Naive B cell (primary cell): Measurements from ENCODE around the gene PCED1A. TPM values are rescaled to one million over a fixed set of nuclear protein-coding genes. Genes with fewer than 3 reads are reported as not detected.

Experiments
- ATAC-seq, 2 donors: fragments of 150-1000 bp; cut with Tn5 transposase; 2 replicates each; pipeline ENCODE4 v1.10.0; 2021; ENCODE audit warnings: low read depth in 2 of 2, mild to moderate bottlenecking in 2 of 2, moderate library complexity in 2 of 2
- DNase-seq: peaks from one replicate; pipeline ENCODE4 v3.0.0; 2022
- H3K27ac Mint-ChIP-seq, 6 donors: one replicate each; pipeline ENCODE4 v1.8.0; 2020 to 2022; ENCODE audit warnings: mild to moderate bottlenecking in 6 of 6, mixed read lengths in 6 of 6, moderate library complexity in 5 of 6, inconsistent platforms in 2 of 6
- H3K27me3 Mint-ChIP-seq, 3 donors: one replicate each; pipeline ENCODE4 v1.8.0; 2021 to 2022; ENCODE audit warnings: mixed read lengths in 3 of 3, mild to moderate bottlenecking in 1 of 3
- H3K36me3 Mint-ChIP-seq, 2 donors: one replicate each; pipeline ENCODE4 v1.8.0; 2020 to 2022; ENCODE audit warnings: mixed read lengths in 2 of 2, inconsistent platforms in 1 of 2, mild to moderate bottlenecking in 1 of 2
- H3K4me1 Mint-ChIP-seq, 3 donors: one replicate each; pipeline ENCODE4 v1.8.0; 2020 to 2022; ENCODE audit warnings: mixed read lengths in 3 of 3, inconsistent platforms in 1 of 3, mild to moderate bottlenecking in 1 of 3, moderate library complexity in 1 of 3
- H3K4me3 Mint-ChIP-seq, 8 donors: one replicate each; pipeline ENCODE4 v1.8.0; 2020 to 2022; ENCODE audit warnings: mild to moderate bottlenecking in 8 of 8, mixed read lengths in 8 of 8, moderate library complexity in 8 of 8, inconsistent platforms in 2 of 8
- H3K9me3 Mint-ChIP-seq, 7 donors: one replicate each; pipeline ENCODE4 v1.8.0; 2020 to 2022; ENCODE audit warnings: mixed read lengths in 7 of 7, mild to moderate bottlenecking in 5 of 7, inconsistent platforms in 2 of 7, moderate library complexity in 1 of 7
- polyA plus RNA-seq, 6 donors: library from polyadenylated mRNA; unstranded; fragments of 300-500 nt; fragmentation: Illumina TruSeq; gene quantifications; one replicate each; pipeline ENCODE4 v1.2.3, GENCODE V29; 2021; ENCODE audit warnings: low read depth in 6 of 6

PCED1A gene
- 10 to 100 TPM; 16.6 to 38.4 (median 22.5) TPM for polyA plus RNA-seq

GRCh38 chr20:2840138-2840966 lies at the start of gene PCED1A, which contains the start of gene VPS16:
Gene PCED1A (minus strand): TSS chr20:2840655. CDS start chr20:2839912, 743 bp downstream.
Gene VPS16 (plus strand): TSS chr20:2840745. CDS start chr20:2840775, 30 bp downstream.
- peaks cover 0 to 8% of the 10 kb centered on the region in 2 donors for H3K36me3 Mint-ChIP-seq
- DNase-seq (peak; percentile 88), ATAC-seq (peak; percentile 98)
- H3K27ac Mint-ChIP-seq, result peak within 1 kb of the TSS; percentile 83 to 96 (median 94)
- H3K9me3 Mint-ChIP-seq, result no peaks in the 10 kb centered on the region
- H3K4me1 Mint-ChIP-seq, result peaks cover 37 to 48% (median 38%) of the 10 kb centered on the region in 3 donors
- H3K27me3 Mint-ChIP-seq, result no peaks in the 10 kb centered on the region
- peak within 1 kb of the TSS; percentile 79 to 94 (median 88) for H3K4me3 Mint-ChIP-seq

- peaks cover 0 to 9% of the 10 kb centered on the region in 2 donors for H3K36me3 Mint-ChIP-seq
- ATAC-seq (no peak), DNase-seq (no peak)
- peaks cover 43 to 55% (median 54%) of the 10 kb centered on the region in 3 donors for H3K4me1 Mint-ChIP-seq
- no peaks in the 10 kb centered on the region for H3K27me3 Mint-ChIP-seq
- H3K9me3 Mint-ChIP-seq, result peaks cover 0 to 4% (median 0%) of the 10 kb centered on the region in 7 donors
- no peak overlapping the region for H3K4me3 Mint-ChIP-seq
- H3K27ac Mint-ChIP-seq, result no peak overlapping the region
Measured at GRCh38 chr20:2889797-2890196, 49.3 kb upstream of the PCED1A start.

- Mint-ChIP-seq H3K9me3 (peaks cover 0 to under 1% (median 0%) of the 10 kb centered on the region in 7 donors), H3K27me3 (no peaks in the 10 kb centered on the region), H3K4me1 (peaks cover 45 to 60% (median 59%) of the 10 kb centered on the region in 3 donors), H3K27ac (peak overlapping the region in 1 of 6 donors; percentile 14), H3K36me3 (peaks cover 0 to 9% of the 10 kb centered on the region in 2 donors), H3K4me3 (no peak overlapping the region)
- no peak for DNase-seq
- no peak for ATAC-seq
Measured at GRCh38 chr20:2889209-2889608, 48.8 kb upstream of the PCED1A start.

GRCh38 chr20:2888224-2888955 lies 47.9 kb upstream of the PCED1A start:
- H3K27me3 Mint-ChIP-seq, result no peaks in the 10 kb centered on the region
- no peak for DNase-seq
- peak overlapping the region in 3 of 6 donors; percentile 41 to 64 (median 61) for H3K27ac Mint-ChIP-seq
- peak overlapping the region in 1 of 8 donors; percentile 78 for H3K4me3 Mint-ChIP-seq
- H3K4me1 Mint-ChIP-seq, result peaks cover 49 to 67% (median 64%) of the 10 kb centered on the region in 3 donors
- H3K36me3 Mint-ChIP-seq, result peaks cover 0 to 16% of the 10 kb centered on the region in 2 donors
- H3K9me3 Mint-ChIP-seq, result no peaks in the 10 kb centered on the region
- no peak for ATAC-seq

- Mint-ChIP-seq H3K4me1 (peaks cover 49 to 69% (median 67%) of the 10 kb centered on the region in 3 donors), H3K27me3 (no peaks in the 10 kb centered on the region), H3K27ac (peak overlapping the region in 4 of 6 donors; percentile 14 to 65 (median 40)), H3K4me3 (peak overlapping the region in 1 of 8 donors; percentile 78), H3K36me3 (peaks cover 0 to 16% of the 10 kb centered on the region in 2 donors), H3K9me3 (no peaks in the 10 kb centered on the region)
- no peak for ATAC-seq
- DNase-seq, result no peak
Measured at GRCh38 chr20:2887715-2888114, 47.3 kb upstream of the PCED1A start.

GRCh38 chr20:2883726-2884637 lies 43.5 kb upstream of the PCED1A start:
- Mint-ChIP-seq H3K9me3 (no peaks in the 10 kb centered on the region), H3K4me3 (no peak overlapping the region), H3K36me3 (peaks cover 0 to 7% of the 10 kb centered on the region in 2 donors), H3K27ac (peak overlapping the region in 2 of 6 donors; percentile 39 to 77), H3K4me1 (peaks cover 38 to 61% (median 58%) of the 10 kb centered on the region in 3 donors), H3K27me3 (no peaks in the 10 kb centered on the region)
- ATAC-seq (no peak), DNase-seq (no peak)

GRCh38 chr20:2880650-2881049 lies 40.2 kb upstream of the PCED1A start:
- DNase-seq (no peak), ATAC-seq (no peak)
- no peak overlapping the region for H3K4me3 Mint-ChIP-seq
- H3K9me3 Mint-ChIP-seq, result no peaks in the 10 kb centered on the region
- H3K27ac Mint-ChIP-seq, result peak overlapping the region in 1 of 6 donors; percentile 79
- H3K27me3 Mint-ChIP-seq, result no peaks in the 10 kb centered on the region
- H3K4me1 Mint-ChIP-seq, result peaks cover 40 to 69% (median 59%) of the 10 kb centered on the region in 3 donors
- peaks cover 0 to 7% of the 10 kb centered on the region in 2 donors for H3K36me3 Mint-ChIP-seq

GRCh38 chr20:2879146-2879545 lies 38.7 kb upstream of the PCED1A start:
- Mint-ChIP-seq H3K36me3 (peaks cover 0 to 7% of the 10 kb centered on the region in 2 donors), H3K4me1 (peaks cover 47 to 69% (median 59%) of the 10 kb centered on the region in 3 donors), H3K4me3 (no peak overlapping the region), H3K9me3 (no peaks in the 10 kb centered on the region), H3K27me3 (no peaks in the 10 kb centered on the region), H3K27ac (peak overlapping the region in 2 of 6 donors; percentile 34 to 80)
- DNase-seq, result no peak
- ATAC-seq, result no peak

GRCh38 chr20:2878515-2878914 lies 38.1 kb upstream of the PCED1A start:
- peak overlapping the region in 3 of 6 donors; percentile 24 to 43 (median 34) for H3K27ac Mint-ChIP-seq

GRCh38 chr20:2875690-2876203 lies 35.3 kb upstream of the PCED1A start:
- ATAC-seq, result no peak
- Mint-ChIP-seq H3K27me3 (peaks cover 0 to 9% (median 0%) of the 10 kb centered on the region in 3 donors), H3K9me3 (no peaks in the 10 kb centered on the region), H3K36me3 (no peaks in the 10 kb centered on the region), H3K27ac (peak overlapping the region in 5 of 6 donors; percentile 3 to 77 (median 25)), H3K4me3 (peak overlapping the region in 7 of 8 donors; percentile 4 to 98 (median 74)), H3K4me1 (peaks cover 53 to 69% (median 66%) of the 10 kb centered on the region in 3 donors)
- DNase-seq, result no peak

More at GRCh38 chr20:2878515-2878914, 38.1 kb upstream of the PCED1A start:
- Mint-ChIP-seq H3K9me3 (no peaks in the 10 kb centered on the region), H3K36me3 (peaks cover 0 to under 1% of the 10 kb centered on the region in 2 donors), H3K27me3 (no peaks in the 10 kb centered on the region), H3K4me3 (no peak overlapping the region), H3K4me1 (peaks cover 40 to 68% (median 56%) of the 10 kb centered on the region in 3 donors)
- ATAC-seq (no peak), DNase-seq (no peak)

GRCh38 chr20:2874456-2874855 lies 34.0 kb upstream of the PCED1A start:
- no peaks in the 10 kb centered on the region for H3K36me3 Mint-ChIP-seq
- no peak for ATAC-seq
- no peak for DNase-seq
- H3K4me1 Mint-ChIP-seq, result peaks cover 46 to 57% (median 57%) of the 10 kb centered on the region in 3 donors
- no peaks in the 10 kb centered on the region for H3K9me3 Mint-ChIP-seq
- peak overlapping the region in 5 of 6 donors; percentile 60 to 92 (median 70) for H3K27ac Mint-ChIP-seq
- H3K4me3 Mint-ChIP-seq, result peak overlapping the region; percentile 87 to 98 (median 94)
- H3K27me3 Mint-ChIP-seq, result peaks cover 0 to 9% (median 0%) of the 10 kb centered on the region in 3 donors

- Mint-ChIP-seq H3K27ac (peak overlapping the region in 5 of 6 donors; percentile 67 to 92 (median 71)), H3K36me3 (no peaks in the 10 kb centered on the region), H3K9me3 (no peaks in the 10 kb centered on the region), H3K27me3 (peaks cover 0 to 9% (median 0%) of the 10 kb centered on the region in 3 donors), H3K4me3 (peak overlapping the region; percentile 87 to 98 (median 94)), H3K4me1 (peaks cover 42 to 52% (median 51%) of the 10 kb centered on the region in 3 donors)
- DNase-seq, result peak; percentile 69
- ATAC-seq, result peak; percentile 52 to 59
Measured at GRCh38 chr20:2873747-2874041, 33.2 kb upstream of the PCED1A start.
